ENCODE measurements around the gene OR4B1.

OR4B1 gene

DNA sequence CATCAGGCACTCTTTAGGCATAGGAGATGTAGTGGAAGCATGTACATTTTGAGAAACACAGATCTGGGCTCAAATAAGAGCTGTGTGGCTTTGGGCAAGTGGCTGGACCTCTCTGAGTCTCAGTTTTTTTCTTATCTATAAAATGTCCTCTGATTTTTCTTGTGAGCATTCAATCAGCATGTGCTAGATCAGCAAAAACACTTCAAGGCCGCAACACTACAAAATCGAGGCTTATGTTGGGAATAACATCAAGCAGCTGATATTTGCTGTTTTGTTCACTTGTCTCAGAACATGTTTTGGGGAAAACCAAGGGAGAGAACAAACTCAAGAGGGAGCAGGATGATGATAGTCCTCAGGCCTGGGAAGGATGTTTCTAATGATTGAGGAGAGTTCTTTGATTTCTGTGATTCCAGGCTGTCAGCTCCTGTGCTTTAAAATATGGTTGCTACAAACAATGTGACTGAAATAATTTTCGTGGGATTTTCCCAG lies 46.9 kb downstream of the OR4B1 start, which contains the start of gene OR4X1:
OR4X1 (plus strand) TSS at position 439 of the 489 bp plus-strand sequence; CDS start at position 439, 0 bp downstream.
- DNase-seq = no peak
